ENCODE measurements around the gene SPIB.

Gene SPIB

GRCh38 chr19:50476224-50476906, 57.6 kb downstream of the SPIB start, which contains the start of the genes EMC10 and GARIN5A:
EMC10 (plus strand) TSS chr19:50476507; CDS start chr19:50476545, 38 bp downstream.
GARIN5A (minus strand) TSS chr19:50476848; CDS start chr19:50476388, 460 bp downstream.
- peak; percentile 91 for DNase-seq

- no peak for DNase-seq
Measured at GRCh38 chr19:50476907-50477238, 58.1 kb downstream of the SPIB start.

DNA sequence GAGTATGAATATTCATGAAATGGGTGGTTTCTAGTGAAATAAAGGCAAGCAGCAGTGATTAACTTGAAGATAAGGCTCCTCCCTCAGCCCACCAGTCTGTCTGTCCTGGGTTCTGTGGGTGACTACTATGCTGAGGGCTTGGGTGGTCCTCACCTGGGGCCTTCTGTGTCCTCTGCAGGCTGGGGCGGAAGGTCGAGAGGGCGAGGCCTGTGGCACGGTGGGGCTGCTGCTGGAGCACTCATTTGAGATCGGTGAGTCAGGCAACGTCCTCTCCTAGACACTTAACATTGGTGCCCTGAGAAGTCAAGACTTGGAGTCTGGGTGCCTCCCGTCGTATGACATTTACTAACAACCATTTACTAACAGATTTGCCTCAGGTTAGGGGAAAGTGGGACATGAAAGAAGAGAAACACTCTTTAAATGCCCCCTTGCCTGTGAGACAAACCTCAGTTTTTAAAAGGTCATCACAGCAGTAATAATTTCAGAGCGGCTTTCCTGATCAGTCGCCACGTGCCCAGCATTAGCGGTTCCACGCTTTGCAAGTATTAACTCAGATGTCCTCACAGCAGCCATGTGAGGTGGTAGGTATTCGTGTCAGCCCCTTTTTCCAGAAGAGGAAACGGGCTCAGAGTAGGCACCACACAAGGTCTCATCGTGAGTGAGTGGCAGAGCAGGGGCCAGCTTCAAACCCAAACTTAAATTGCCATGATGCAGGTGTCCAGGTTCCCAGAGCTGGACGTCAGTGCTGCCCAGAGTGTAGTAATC, 59.2 kb downstream of the SPIB start:
- DNase-seq = no peak

DNA sequence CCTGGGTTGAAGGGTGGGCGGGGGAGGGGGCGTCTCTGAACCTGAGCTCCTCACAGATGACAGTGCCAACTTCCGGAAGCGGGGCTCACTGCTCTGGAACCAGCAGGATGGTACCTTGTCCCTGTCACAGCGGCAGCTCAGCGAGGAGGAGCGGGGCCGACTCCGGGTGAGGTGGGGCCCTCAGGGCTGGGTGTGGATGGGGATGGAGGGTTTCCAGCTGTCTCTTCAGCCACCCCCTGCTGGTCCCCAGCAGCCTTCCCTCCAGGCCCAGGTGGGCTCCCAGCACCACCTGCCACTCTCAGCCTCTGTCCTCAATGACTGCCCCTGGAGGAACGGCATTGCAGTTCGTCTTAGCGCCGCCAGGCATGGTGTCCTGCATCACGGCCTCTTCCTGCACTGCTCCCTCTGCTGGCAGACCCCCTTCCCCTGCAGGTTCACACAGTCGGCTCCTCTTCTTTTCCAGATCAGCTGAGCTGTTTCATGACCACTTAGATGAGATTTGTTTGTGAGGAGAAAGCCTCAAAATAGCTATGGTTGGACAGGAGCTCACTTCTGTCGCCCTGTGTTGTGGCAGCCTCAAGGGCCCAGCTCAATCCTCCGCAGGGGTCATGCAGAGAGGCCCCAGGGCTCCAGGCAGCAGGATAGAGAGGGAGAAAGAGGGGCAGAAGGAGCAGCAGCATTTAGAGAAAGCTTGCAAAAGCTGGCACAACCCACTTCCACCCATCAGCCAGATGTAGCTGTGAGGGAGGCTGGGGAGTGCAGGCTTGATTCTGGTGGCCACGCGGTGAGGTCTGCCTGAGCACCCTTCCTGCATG, 60.4 kb downstream of the SPIB start:
- DNase-seq = no peak

DNA sequence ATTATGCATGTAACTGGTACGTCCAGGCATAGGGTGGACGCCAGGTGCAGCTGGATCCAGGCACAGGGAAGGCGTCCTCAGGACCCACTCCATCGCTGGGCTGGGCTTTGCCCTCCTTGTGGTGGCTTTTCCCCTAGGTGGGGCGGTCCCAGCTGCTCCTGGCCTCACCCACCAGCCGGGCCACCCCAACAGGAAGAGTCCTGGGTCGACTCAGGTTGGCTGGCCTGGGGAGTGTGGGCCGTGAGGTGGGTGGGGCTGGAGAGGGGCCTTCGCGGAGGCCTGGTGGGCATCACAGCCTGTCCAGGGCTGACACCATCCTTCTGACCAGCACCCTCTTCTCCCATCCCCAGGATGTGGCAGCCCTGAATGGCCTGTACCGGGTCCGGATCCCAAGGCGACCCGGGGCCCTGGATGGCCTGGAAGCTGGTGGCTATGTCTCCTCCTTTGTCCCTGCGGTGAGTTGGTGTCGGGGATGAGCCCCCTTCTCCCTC, 61.1 kb downstream of the SPIB start:
- DNase-seq = no peak

DNA sequence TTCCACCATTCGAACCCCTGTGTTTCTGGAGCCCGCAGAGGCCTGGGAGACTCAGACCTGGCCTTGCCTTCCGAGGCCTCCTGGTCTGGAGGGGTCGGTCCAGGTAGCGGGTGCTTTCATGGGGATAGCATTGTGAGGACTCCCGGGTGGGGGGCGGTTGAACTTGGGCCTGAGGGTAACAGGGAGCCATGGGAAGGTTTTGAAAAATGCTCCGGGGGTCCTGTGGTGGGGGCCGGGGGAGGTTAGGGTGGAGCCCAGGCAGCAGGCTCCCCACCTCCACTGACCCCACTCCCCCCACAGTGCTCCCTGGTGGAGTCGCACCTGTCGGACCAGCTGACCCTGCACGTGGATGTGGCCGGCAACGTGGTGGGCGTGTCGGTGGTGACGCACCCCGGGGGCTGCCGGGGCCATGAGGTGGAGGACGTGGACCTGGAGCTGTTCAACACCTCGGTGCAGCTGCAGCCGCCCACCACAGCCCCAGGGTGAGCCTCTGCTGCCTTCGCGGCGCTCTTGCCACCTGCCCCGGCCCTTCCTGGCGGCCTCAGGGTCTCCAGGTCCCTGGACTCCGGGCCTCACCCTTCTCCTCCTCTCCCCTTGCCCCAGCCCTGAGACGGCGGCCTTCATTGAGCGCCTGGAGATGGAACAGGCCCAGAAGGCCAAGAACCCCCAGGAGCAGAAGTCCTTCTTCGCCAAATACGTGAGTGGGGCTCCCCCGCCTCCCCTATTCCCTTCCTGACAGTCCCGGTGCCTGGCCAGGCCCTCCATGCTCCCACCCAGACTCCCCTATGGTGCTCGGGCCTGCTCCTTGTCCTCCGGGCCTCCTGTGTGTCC, 61.8 kb downstream of the SPIB start:
- no peak for DNase-seq

Measured in NCI-H510A (cell line).